WTC11 (cell line): ENCODE results near the gene QARS1. TPM values are rescaled to one million over a fixed set of nuclear protein-coding genes. Genes with fewer than 3 reads are reported as not detected.

Experiments used
- ATAC-seq: fragments of 200-7000 bp; cut with Tn5 transposase; 2 replicates; pipeline ENCODE4 v1.10.0; 2021; ENCODE audit warnings: mild to moderate bottlenecking, moderate library complexity
- CTCF ChIA-PET: fragments of 300-600 bp; sonication (Branson Sonifier 250); formaldehyde crosslinking; loops from one replicate; lab custom pipeline; 2021; ENCODE audit warnings: antibody characterized with exemption; lab: Charles Lee
- POLR2A ChIA-PET: fragments of 350-600 bp; sonication (Branson Sonifier 250); formaldehyde crosslinking; loops from one replicate; lab custom pipeline; 2021; ENCODE audit warnings: antibody characterized with exemption; lab: Charles Lee
- DNase-seq: peaks from one replicate; pipeline ENCODE4 v3.0.0; 2021; ENCODE audit warnings: low spot score
- H3K27ac Mint-ChIP-seq: 2 replicates; pipeline ENCODE4 v1.8.0; 2021; ENCODE audit warnings: mixed read lengths
- H3K27me3 Mint-ChIP-seq: 2 replicates; pipeline ENCODE4 v1.8.0; 2021; ENCODE audit warnings: low read depth, mild to moderate bottlenecking, moderate library complexity, mixed read lengths
- H3K36me3 Mint-ChIP-seq: 2 replicates; pipeline ENCODE4 v1.8.0; 2021; ENCODE audit warnings: mixed read lengths
- H3K4me1 Mint-ChIP-seq: 2 replicates; pipeline ENCODE4 v1.8.0; 2022; ENCODE audit warnings: mixed read lengths
- H3K4me3 Mint-ChIP-seq: 2 replicates; pipeline ENCODE4 v1.8.0; 2021; ENCODE audit warnings: mild to moderate bottlenecking, moderate library complexity, mixed read lengths
- H3K9me3 Mint-ChIP-seq: 2 replicates; pipeline ENCODE4 v1.8.0; 2021; ENCODE audit warnings: mixed read lengths
- ATF1 ChIP-seq: sonication (generic); formaldehyde crosslinking; IDR thresholded peaks from 2 replicates; pipeline ENCODE4 v1.8.1; 2023; ENCODE audit warnings: mild to moderate bottlenecking, moderate library complexity, missing genetic modification reagents
- CBFB ChIP-seq: sonication (generic); formaldehyde crosslinking; IDR thresholded peaks from 2 replicates; pipeline ENCODE4 v1.8.1; 2022; ENCODE audit warnings: mild to moderate bottlenecking, low read depth, missing genetic modification reagents
- CTCF ChIP-seq: fragments of 200-600 bp; IDR thresholded peaks from 2 replicates; pipeline ENCODE4 v1.8.0; 2022; ENCODE audit warnings: antibody characterized with exemption
- EMX1 ChIP-seq: fragments of 250-450 bp; sonication (Bioruptor Pico); IDR thresholded peaks from 2 replicates; pipeline ENCODE4 v1.8.0; 2021; ENCODE audit warnings: mild to moderate bottlenecking
- ERG ChIP-seq: fragments of 250-450 bp; sonication (Bioruptor Pico); IDR thresholded peaks from 2 replicates; pipeline ENCODE4 v1.8.0; 2021; ENCODE audit warnings: mild to moderate bottlenecking
- GABPB1 ChIP-seq: sonication (generic); formaldehyde crosslinking; IDR thresholded peaks from 2 replicates; pipeline ENCODE4 v1.8.1; 2023; ENCODE audit warnings: mild to moderate bottlenecking, missing genetic modification reagents
- GRHL2 ChIP-seq: fragments of 250-450 bp; sonication (Bioruptor Pico); IDR thresholded peaks from 2 replicates; pipeline ENCODE4 v1.8.0; 2022; ENCODE audit warnings: mild to moderate bottlenecking, moderate library complexity; ENCODE audit not compliant: insufficient replicate concordance, severe bottlenecking
- JUN ChIP-seq: sonication (generic); formaldehyde crosslinking; IDR thresholded peaks from 2 replicates; pipeline ENCODE4 v1.8.0; 2023; ENCODE audit warnings: mild to moderate bottlenecking, missing genetic modification reagents
- MYBL2 ChIP-seq: sonication (generic); formaldehyde crosslinking; IDR thresholded peaks from 2 replicates; pipeline ENCODE4 v1.8.1; 2023; ENCODE audit warnings: mild to moderate bottlenecking, moderate library complexity, missing genetic modification reagents
- NFATC4 ChIP-seq: fragments of 250-450 bp; sonication (Bioruptor Pico); IDR thresholded peaks from 2 replicates; pipeline ENCODE4 v1.9.0; 2021; ENCODE audit warnings: mild to moderate bottlenecking
- NR1H2 ChIP-seq: sonication (generic); formaldehyde crosslinking; IDR thresholded peaks from 2 replicates; pipeline ENCODE4 v1.9.0; 2021; ENCODE audit warnings: mild to moderate bottlenecking, moderate library complexity, missing genetic modification reagents
- RELA ChIP-seq: sonication (generic); formaldehyde crosslinking; IDR thresholded peaks from 2 replicates; pipeline ENCODE4 v1.8.1; 2022; ENCODE audit warnings: missing genetic modification reagents, mild to moderate bottlenecking, borderline replicate concordance
- SMAD4 ChIP-seq: sonication (generic); formaldehyde crosslinking; IDR thresholded peaks from 2 replicates; pipeline ENCODE4 v1.8.0; 2022; ENCODE audit warnings: mild to moderate bottlenecking, missing genetic modification reagents
- ZNF263 ChIP-seq: sonication (generic); formaldehyde crosslinking; IDR thresholded peaks from 2 replicates; pipeline ENCODE4 v1.8.1; 2022; ENCODE audit warnings: low read depth, mild to moderate bottlenecking, moderate library complexity, missing genetic modification reagents
- ZNF317 ChIP-seq: sonication (generic); formaldehyde crosslinking; IDR thresholded peaks from 2 replicates; pipeline ENCODE4 v1.8.1; 2023; ENCODE audit warnings: low read depth, mild to moderate bottlenecking, moderate library complexity, missing genetic modification reagents, borderline replicate concordance
- ZNF423 ChIP-seq: fragments of 250-450 bp; sonication (Bioruptor Pico); IDR thresholded peaks from 2 replicates; pipeline ENCODE4 v2.1.2; 2022; ENCODE audit warnings: mild to moderate bottlenecking, moderate library complexity
- ZNF512 ChIP-seq: sonication (generic); formaldehyde crosslinking; IDR thresholded peaks from 2 replicates; pipeline ENCODE4 v1.8.1; 2022; ENCODE audit warnings: missing genetic modification reagents, borderline replicate concordance
- total RNA-seq: library from RNA; stranded (reverse); gene quantifications from 3 replicates; pipeline ENCODE4 v1.2.3, GENCODE V29; 2021
- TF ChIP-seq, protein P1 (sequence below): sonication (generic); formaldehyde crosslinking; IDR thresholded peaks from 2 replicates; pipeline ENCODE4 v1.8.0; 2022; ENCODE audit warnings: missing genetic modification reagents
- TF ChIP-seq, protein P2 (sequence below): sonication (generic); formaldehyde crosslinking; IDR thresholded peaks from 2 replicates; pipeline ENCODE4 v1.8.0; 2022; ENCODE audit warnings: mild to moderate bottlenecking, missing genetic modification reagents
- TF ChIP-seq, protein P3 (sequence below): sonication (generic); formaldehyde crosslinking; conservative IDR thresholded peaks from 2 replicates; pipeline ENCODE4 v1.8.1; 2023; ENCODE audit warnings: mild to moderate bottlenecking, low read depth, missing genetic modification reagents, moderate library complexity
- TF ChIP-seq, protein P4 (sequence below): fragments of 250-450 bp; sonication (Bioruptor Pico); IDR thresholded peaks from 2 replicates; pipeline ENCODE4 v1.9.0; 2021; ENCODE audit warnings: mild to moderate bottlenecking
- TF ChIP-seq, protein P5 (sequence below): sonication (generic); formaldehyde crosslinking; IDR thresholded peaks from 2 replicates; pipeline ENCODE4 v1.8.1; 2023; ENCODE audit warnings: mild to moderate bottlenecking, missing genetic modification reagents, moderate library complexity

QARS1 gene
- total RNA-seq, 1 experiment from 2014 or later: 471 TPM

DNA sequence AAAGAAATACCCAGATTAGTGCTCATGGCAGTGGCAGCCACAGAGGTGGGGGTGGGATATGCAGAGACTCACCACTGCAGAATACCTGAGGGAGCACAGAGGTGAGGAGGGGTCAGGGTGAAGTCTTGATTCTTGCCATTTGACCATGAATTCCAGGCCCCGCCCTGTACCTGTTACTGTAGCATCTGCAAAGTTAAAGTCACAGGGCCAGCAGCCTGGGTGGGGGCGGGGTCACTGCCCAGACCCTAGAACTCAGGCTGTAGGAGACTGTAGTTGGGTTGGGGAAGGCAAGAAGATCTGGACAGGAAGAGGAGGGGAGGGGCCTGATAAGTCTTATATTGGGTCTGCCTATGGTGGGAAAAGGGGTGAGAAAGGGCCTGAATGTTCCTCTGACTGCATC lies 47.1 kb upstream of the QARS1 start (continued):
- TF ChIP-seq, protein P1, sequence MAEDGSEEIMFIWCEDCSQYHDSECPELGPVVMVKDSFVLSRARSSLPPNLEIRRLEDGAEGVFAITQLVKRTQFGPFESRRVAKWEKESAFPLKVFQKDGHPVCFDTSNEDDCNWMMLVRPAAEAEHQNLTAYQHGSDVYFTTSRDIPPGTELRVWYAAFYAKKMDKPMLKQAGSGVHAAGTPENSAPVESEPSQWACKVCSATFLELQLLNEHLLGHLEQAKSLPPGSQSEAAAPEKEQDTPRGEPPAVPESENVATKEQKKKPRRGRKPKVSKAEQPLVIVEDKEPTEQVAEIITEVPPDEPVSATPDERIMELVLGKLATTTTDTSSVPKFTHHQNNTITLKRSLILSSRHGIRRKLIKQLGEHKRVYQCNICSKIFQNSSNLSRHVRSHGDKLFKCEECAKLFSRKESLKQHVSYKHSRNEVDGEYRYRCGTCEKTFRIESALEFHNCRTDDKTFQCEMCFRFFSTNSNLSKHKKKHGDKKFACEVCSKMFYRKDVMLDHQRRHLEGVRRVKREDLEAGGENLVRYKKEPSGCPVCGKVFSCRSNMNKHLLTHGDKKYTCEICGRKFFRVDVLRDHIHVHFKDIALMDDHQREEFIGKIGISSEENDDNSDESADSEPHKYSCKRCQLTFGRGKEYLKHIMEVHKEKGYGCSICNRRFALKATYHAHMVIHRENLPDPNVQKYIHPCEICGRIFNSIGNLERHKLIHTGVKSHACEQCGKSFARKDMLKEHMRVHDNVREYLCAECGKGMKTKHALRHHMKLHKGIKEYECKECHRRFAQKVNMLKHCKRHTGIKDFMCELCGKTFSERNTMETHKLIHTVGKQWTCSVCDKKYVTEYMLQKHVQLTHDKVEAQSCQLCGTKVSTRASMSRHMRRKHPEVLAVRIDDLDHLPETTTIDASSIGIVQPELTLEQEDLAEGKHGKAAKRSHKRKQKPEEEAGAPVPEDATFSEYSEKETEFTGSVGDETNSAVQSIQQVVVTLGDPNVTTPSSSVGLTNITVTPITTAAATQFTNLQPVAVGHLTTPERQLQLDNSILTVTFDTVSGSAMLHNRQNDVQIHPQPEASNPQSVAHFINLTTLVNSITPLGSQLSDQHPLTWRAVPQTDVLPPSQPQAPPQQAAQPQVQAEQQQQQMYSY (CRISPR knock-in tag): no peak
- TF ChIP-seq, protein P2, sequence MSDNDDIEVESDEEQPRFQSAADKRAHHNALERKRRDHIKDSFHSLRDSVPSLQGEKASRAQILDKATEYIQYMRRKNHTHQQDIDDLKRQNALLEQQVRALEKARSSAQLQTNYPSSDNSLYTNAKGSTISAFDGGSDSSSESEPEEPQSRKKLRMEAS (CRISPR knock-in tag): no peak
- TF ChIP-seq NR1H2 (CRISPR knock-in tag) (no peak), JUN (CRISPR knock-in tag) (no peak), CBFB (no peak)

DNA sequence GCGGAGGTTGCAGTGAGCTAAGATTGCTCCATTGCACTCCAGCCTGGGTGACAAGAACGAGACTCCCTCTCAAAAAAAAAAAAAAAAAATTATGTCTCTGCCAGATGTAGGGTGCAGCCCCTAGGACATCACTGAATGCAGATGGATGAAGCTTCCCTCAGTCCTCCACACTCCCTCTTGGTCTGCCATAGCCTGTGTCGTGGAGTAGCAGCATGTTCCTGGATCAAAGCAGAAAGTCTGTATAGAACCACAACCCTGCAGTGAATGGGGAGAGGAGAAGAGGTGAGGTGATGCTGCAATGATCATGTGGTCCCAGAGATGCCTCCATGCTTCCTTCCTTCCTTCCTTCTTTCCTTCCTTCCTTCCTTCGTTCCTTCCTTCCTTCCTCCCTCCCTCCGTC lies 43.6 kb upstream of the QARS1 start:
- Mint-ChIP-seq H3K4me1 (peaks cover 4% of the 10 kb centered on the region; the same call in 1 of the 2 replicates), H3K9me3 (peaks cover 3% of the 10 kb centered on the region), H3K36me3 (peaks cover under 1% of the 10 kb centered on the region; the same call in 1 of the 2 replicates), H3K27me3 (peaks cover 55% of the 10 kb centered on the region), H3K4me3 (no peak overlapping the region), H3K27ac (no peak overlapping the region)
- POLR2A ChIA-PET: no interaction called here
- CTCF ChIA-PET: interaction anchor here (0.5 to 1.1 kb wide), 3 partner anchors 23 to 277 kb away, joined by 3 to 5 read pairs (median 3); partner anchors contain the start of gene KLHDC8B
- TF ChIP-seq CTCF (no peak), ZNF423 (CRISPR knock-in tag) (no peak), ZNF512 (CRISPR knock-in tag) (no peak), ZNF317 (no peak), GRHL2 (CRISPR knock-in tag) (no peak), NFATC4 (no peak), ERG (no peak), GABPB1 (no peak), MYBL2 (CRISPR knock-in tag) (no peak), SMAD4 (no peak), ATF1 (CRISPR knock-in tag) (no peak), ZNF263 (no peak), RELA (CRISPR knock-in tag) (no peak), EMX1 (CRISPR knock-in tag) (no peak), NR1H2 (CRISPR knock-in tag) (no peak)
- TF ChIP-seq, protein P3, sequence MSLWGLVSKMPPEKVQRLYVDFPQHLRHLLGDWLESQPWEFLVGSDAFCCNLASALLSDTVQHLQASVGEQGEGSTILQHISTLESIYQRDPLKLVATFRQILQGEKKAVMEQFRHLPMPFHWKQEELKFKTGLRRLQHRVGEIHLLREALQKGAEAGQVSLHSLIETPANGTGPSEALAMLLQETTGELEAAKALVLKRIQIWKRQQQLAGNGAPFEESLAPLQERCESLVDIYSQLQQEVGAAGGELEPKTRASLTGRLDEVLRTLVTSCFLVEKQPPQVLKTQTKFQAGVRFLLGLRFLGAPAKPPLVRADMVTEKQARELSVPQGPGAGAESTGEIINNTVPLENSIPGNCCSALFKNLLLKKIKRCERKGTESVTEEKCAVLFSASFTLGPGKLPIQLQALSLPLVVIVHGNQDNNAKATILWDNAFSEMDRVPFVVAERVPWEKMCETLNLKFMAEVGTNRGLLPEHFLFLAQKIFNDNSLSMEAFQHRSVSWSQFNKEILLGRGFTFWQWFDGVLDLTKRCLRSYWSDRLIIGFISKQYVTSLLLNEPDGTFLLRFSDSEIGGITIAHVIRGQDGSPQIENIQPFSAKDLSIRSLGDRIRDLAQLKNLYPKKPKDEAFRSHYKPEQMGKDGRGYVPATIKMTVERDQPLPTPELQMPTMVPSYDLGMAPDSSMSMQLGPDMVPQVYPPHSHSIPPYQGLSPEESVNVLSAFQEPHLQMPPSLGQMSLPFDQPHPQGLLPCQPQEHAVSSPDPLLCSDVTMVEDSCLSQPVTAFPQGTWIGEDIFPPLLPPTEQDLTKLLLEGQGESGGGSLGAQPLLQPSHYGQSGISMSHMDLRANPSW (CRISPR knock-in tag): no peak
- TF ChIP-seq, protein P4, sequence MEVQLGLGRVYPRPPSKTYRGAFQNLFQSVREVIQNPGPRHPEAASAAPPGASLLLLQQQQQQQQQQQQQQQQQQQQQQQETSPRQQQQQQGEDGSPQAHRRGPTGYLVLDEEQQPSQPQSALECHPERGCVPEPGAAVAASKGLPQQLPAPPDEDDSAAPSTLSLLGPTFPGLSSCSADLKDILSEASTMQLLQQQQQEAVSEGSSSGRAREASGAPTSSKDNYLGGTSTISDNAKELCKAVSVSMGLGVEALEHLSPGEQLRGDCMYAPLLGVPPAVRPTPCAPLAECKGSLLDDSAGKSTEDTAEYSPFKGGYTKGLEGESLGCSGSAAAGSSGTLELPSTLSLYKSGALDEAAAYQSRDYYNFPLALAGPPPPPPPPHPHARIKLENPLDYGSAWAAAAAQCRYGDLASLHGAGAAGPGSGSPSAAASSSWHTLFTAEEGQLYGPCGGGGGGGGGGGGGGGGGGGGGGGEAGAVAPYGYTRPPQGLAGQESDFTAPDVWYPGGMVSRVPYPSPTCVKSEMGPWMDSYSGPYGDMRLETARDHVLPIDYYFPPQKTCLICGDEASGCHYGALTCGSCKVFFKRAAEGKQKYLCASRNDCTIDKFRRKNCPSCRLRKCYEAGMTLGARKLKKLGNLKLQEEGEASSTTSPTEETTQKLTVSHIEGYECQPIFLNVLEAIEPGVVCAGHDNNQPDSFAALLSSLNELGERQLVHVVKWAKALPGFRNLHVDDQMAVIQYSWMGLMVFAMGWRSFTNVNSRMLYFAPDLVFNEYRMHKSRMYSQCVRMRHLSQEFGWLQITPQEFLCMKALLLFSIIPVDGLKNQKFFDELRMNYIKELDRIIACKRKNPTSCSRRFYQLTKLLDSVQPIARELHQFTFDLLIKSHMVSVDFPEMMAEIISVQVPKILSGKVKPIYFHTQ: no peak
- TF ChIP-seq, protein P5, sequence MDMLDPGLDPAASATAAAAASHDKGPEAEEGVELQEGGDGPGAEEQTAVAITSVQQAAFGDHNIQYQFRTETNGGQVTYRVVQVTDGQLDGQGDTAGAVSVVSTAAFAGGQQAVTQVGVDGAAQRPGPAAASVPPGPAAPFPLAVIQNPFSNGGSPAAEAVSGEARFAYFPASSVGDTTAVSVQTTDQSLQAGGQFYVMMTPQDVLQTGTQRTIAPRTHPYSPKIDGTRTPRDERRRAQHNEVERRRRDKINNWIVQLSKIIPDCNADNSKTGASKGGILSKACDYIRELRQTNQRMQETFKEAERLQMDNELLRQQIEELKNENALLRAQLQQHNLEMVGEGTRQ (CRISPR knock-in tag): no peak
- no peak for DNase-seq
- no peak for ATAC-seq
